SK-N-SH treated with all-trans-retinoic acid at 6 μM for 48 hours (cell line): ENCODE measurements around the gene CCL22.

Experiments used
- ATAC-seq: fragments of 200-7000 bp; cut with Tn5 transposase; 3 replicates; pipeline ENCODE4 v1.9.1; 2020; ENCODE audit warnings: mild to moderate bottlenecking, moderate library complexity
- ARNTL ChIP-seq: fragments of 450-650 bp; formaldehyde crosslinking; IDR thresholded peaks from 2 replicates; pipeline ENCODE4 v1.5.0; 2020; ENCODE audit warnings: low read depth, mild to moderate bottlenecking, moderate library complexity, borderline replicate concordance
- BACH2 ChIP-seq: fragments of 250-450 bp; sonication (Bioruptor Pico); IDR thresholded peaks from 2 replicates; pipeline ENCODE4 v1.9.0; 2021; ENCODE audit warnings: mild to moderate bottlenecking, borderline replicate concordance
- CSDC2 ChIP-seq: fragments of 250-450 bp; sonication (Bioruptor Pico); IDR thresholded peaks from 2 replicates; pipeline ENCODE4 v1.5.0; 2020; ENCODE audit warnings: mild to moderate bottlenecking, moderate library complexity
- CSRNP3 ChIP-seq: fragments of 250-450 bp; sonication (Bioruptor Pico); IDR thresholded peaks from 2 replicates; pipeline ENCODE4 v1.5.1; 2021; ENCODE audit warnings: mild to moderate bottlenecking, moderate library complexity
- ESRRG ChIP-seq: fragments of 250-450 bp; sonication (Bioruptor Pico); IDR thresholded peaks from 2 replicates; pipeline ENCODE4 v1.6.1; 2021; ENCODE audit warnings: mild to moderate bottlenecking
- GLIS3 ChIP-seq: fragments of 250-450 bp; sonication (Bioruptor Pico); IDR thresholded peaks from 2 replicates; pipeline ENCODE4 v1.5.0; 2020; ENCODE audit warnings: mild to moderate bottlenecking, moderate library complexity
- OSR1 ChIP-seq: fragments of 250-450 bp; sonication (Bioruptor Pico); IDR thresholded peaks from 2 replicates; pipeline ENCODE4 v1.8.0; 2022; ENCODE audit warnings: moderate library complexity, mild to moderate bottlenecking, inconsistent platforms
- PPARA ChIP-seq: fragments of 250-450 bp; sonication (Bioruptor Pico); IDR thresholded peaks from 2 replicates; pipeline ENCODE4 v1.5.0; 2020; ENCODE audit warnings: mild to moderate bottlenecking, borderline replicate concordance
- RARB ChIP-seq: fragments of 250-450 bp; sonication (Bioruptor Pico); IDR thresholded peaks from 2 replicates; pipeline ENCODE4 v1.8.0; 2021; ENCODE audit warnings: mild to moderate bottlenecking, moderate library complexity
- SNAI2 ChIP-seq: fragments of 250-450 bp; sonication (Bioruptor Pico); IDR thresholded peaks from 2 replicates; pipeline ENCODE4 v1.5.0; 2020; ENCODE audit warnings: mild to moderate bottlenecking, moderate library complexity
- TCF4 ChIP-seq: fragments of 250-450 bp; sonication (Bioruptor Pico); IDR thresholded peaks from 2 replicates; pipeline ENCODE4 v1.8.0; 2021; ENCODE audit warnings: mild to moderate bottlenecking, moderate library complexity, borderline replicate concordance
- TOX ChIP-seq: fragments of 250-450 bp; sonication (Bioruptor Pico); IDR thresholded peaks from 2 replicates; pipeline ENCODE4 v1.8.0; 2021; ENCODE audit warnings: mild to moderate bottlenecking, moderate library complexity, borderline replicate concordance
- ZC3H10 ChIP-seq: fragments of 250-450 bp; sonication (Bioruptor Pico); IDR thresholded peaks from 2 replicates; pipeline ENCODE4 v1.5.1; 2021; ENCODE audit warnings: mild to moderate bottlenecking, moderate library complexity
- ZFP3 ChIP-seq: fragments of 250-450 bp; sonication (Bioruptor Pico); IDR thresholded peaks from 2 replicates; pipeline ENCODE4 v1.5.0; 2020; ENCODE audit warnings: mild to moderate bottlenecking, moderate library complexity
- ZFP30 ChIP-seq: fragments of 450-650 bp; formaldehyde crosslinking; IDR thresholded peaks from 2 replicates; pipeline ENCODE4 v1.5.0; 2022; ENCODE audit warnings: mild to moderate bottlenecking, moderate library complexity
- ZNF565 ChIP-seq: fragments of 450-650 bp; formaldehyde crosslinking; conservative IDR thresholded peaks from 2 replicates; pipeline ENCODE4 v1.5.0; 2020; ENCODE audit warnings: low read depth, mild to moderate bottlenecking, moderate library complexity
- ZNF70 ChIP-seq: fragments of 450-650 bp; formaldehyde crosslinking; IDR thresholded peaks from 2 replicates; pipeline ENCODE4 v1.5.0; 2020; ENCODE audit warnings: mild to moderate bottlenecking, moderate library complexity
- ZNF8 ChIP-seq: fragments of 450-650 bp; formaldehyde crosslinking; IDR thresholded peaks from 2 replicates; pipeline ENCODE4 v1.5.0; 2020; ENCODE audit warnings: mild to moderate bottlenecking, moderate library complexity
- TF ChIP-seq, protein P1 (sequence below): fragments of 250-450 bp; sonication (Bioruptor Pico); IDR thresholded peaks from 2 replicates; pipeline ENCODE4 v1.5.1; 2020; ENCODE audit warnings: low read depth, mild to moderate bottlenecking, moderate library complexity

CCL22 gene

GRCh38 chr16:57376313-57376818 is 17.8 kb downstream of the CCL22 start (continued):
- no peak for TF ChIP-seq TOX (CRISPR knock-in tag)
- no peak for TF ChIP-seq CSRNP3 (CRISPR knock-in tag)
- no peak for TF ChIP-seq ARNTL
- TF ChIP-seq BACH2 (CRISPR knock-in tag), result no peak
- TF ChIP-seq PPARA (CRISPR knock-in tag), result no peak
- TF ChIP-seq ZNF8, result no peak

DNA sequence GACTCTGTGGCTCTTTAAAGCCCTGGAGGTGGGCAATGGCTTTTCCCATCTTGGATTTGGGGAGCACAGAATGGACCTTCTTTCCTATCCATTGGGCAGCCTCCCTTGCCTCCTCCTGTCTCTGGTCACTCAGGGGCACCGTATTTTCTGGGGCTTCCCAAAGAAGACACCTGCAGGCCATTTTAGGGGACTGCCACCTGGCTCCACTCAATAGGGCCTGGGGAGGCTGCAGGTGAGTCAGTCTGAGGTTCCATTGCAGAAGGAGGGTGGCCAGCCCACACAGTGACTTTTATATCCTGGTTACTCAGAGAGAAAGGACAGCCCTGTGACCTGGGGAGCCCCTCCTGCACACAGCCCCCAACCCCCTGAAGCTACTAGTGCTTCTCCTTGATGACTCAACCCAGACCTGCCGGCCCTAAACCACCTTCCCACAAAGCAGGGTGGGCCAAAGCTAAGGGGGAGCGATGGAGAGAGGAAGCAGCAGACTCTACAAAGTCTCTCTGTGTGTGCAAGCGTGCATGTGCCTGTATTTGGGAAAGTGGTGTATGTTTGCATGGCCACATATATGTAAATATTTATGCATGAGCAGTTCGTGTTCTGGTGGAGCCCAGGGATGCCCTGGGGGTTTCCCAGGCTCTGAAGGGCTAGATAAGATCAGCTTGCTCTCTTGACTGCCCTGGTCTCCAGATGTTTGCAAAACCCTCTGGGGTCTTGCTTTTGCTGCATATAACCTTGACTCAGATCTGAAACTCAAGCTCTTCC is 18.7 kb downstream of the CCL22 start:
- no peak for TF ChIP-seq RARB (CRISPR knock-in tag)
- TF ChIP-seq ZNF565 (CRISPR knock-in tag), result no peak
- TF ChIP-seq TCF4 (CRISPR knock-in tag), result peak; percentile 97
- TF ChIP-seq ZNF8, result no peak
- TF ChIP-seq OSR1 (CRISPR knock-in tag), result no peak
- TF ChIP-seq PPARA (CRISPR knock-in tag), result no peak
- no peak for TF ChIP-seq TOX (CRISPR knock-in tag)
- TF ChIP-seq SNAI2 (CRISPR knock-in tag), result no peak
- no peak for TF ChIP-seq ESRRG (CRISPR knock-in tag)
- TF ChIP-seq CSRNP3 (CRISPR knock-in tag), result 0 out of 2 replicates have a peak, but pooled peaks have one; percentile 62
- TF ChIP-seq CSDC2 (CRISPR knock-in tag), result no peak
- peak; percentile 12 for ATAC-seq

GRCh38 chr16:57379579-57379978 is 21.0 kb downstream of the CCL22 start:
- ATAC-seq, result no peak
- no peak for TF ChIP-seq ZNF8
- TF ChIP-seq ZFP30 (CRISPR knock-in tag), result no peak
- no peak for TF ChIP-seq SNAI2 (CRISPR knock-in tag)
- no peak for TF ChIP-seq ESRRG (CRISPR knock-in tag)
- TF ChIP-seq OSR1 (CRISPR knock-in tag), result no peak
- TF ChIP-seq BACH2 (CRISPR knock-in tag), result no peak
- TF ChIP-seq TOX (CRISPR knock-in tag), result no peak
- TF ChIP-seq ZNF70 (CRISPR knock-in tag), result no peak
- no peak for TF ChIP-seq CSDC2 (CRISPR knock-in tag)
- no peak for TF ChIP-seq ZC3H10 (CRISPR knock-in tag)
- TF ChIP-seq ZNF565 (CRISPR knock-in tag), result no peak
- no peak for TF ChIP-seq ZFP3
- TF ChIP-seq CSRNP3 (CRISPR knock-in tag), result no peak
- TF ChIP-seq PPARA (CRISPR knock-in tag), result no peak
- no peak for TF ChIP-seq GLIS3 (CRISPR knock-in tag)

DNA sequence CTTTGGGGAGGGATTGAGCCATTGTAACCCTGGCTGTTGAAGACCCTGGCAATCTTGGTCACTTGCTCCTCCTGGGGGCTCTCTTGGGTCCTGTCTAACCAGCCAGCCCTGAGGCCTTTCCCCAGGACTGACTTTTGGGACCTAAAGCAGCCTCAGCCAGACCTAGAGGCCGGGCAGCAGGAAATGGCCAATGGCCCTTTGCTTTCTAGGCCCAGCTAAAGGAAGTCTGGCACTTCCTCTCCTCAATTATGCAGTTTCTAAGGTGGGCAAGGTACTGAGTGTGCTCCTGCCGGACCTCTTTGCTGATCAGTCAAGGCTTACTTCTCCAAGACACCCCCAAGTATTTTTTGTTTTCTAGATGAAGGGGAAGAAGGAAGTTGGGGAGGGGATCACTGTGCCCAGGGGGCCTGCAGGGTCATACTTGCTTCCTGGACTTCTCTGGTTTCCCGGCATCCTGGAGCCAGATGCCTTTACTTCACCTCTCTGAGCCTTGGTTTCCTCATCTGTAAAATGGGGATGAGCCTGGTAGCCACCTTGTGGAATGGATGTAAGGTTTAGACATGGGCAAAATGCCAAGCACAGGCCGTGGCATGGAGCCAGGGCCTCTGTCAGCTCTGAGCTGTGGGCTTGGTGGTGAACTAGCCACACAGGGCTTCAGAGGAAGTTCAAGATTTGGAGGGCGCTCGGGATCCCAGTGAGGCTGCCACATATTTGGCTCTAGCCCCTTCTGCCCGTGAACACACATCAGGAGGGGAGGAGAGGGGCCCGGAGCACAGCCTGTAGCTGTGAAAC is 22.3 kb downstream of the CCL22 start:
- no peak for TF ChIP-seq RARB (CRISPR knock-in tag)
- TF ChIP-seq TOX (CRISPR knock-in tag), result no peak
- TF ChIP-seq, protein P1, sequence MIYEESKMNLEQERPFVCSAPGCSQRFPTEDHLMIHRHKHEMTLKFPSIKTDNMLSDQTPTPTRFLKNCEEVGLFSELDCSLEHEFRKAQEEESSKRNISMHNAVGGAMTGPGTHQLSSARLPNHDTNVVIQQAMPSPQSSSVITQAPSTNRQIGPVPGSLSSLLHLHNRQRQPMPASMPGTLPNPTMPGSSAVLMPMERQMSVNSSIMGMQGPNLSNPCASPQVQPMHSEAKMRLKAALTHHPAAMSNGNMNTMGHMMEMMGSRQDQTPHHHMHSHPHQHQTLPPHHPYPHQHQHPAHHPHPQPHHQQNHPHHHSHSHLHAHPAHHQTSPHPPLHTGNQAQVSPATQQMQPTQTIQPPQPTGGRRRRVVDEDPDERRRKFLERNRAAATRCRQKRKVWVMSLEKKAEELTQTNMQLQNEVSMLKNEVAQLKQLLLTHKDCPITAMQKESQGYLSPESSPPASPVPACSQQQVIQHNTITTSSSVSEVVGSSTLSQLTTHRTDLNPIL (CRISPR knock-in tag), result no peak
- TF ChIP-seq ZC3H10 (CRISPR knock-in tag), result no peak
- TF ChIP-seq CSDC2 (CRISPR knock-in tag), result no peak
- no peak for TF ChIP-seq CSRNP3 (CRISPR knock-in tag)
- TF ChIP-seq ZFP30 (CRISPR knock-in tag), result no peak
- TF ChIP-seq ESRRG (CRISPR knock-in tag), result no peak
- TF ChIP-seq ZFP3, result no peak
- no peak for TF ChIP-seq SNAI2 (CRISPR knock-in tag)
- no peak for TF ChIP-seq ZNF565 (CRISPR knock-in tag)
- ATAC-seq, result no peak
